ENCODE data around the gene CDK16. TPM values are rescaled to one million over a fixed set of nuclear protein-coding genes. Genes with fewer than 3 reads are reported as not detected.

CDK16 gene
- total and polyA plus RNA-seq, 10 donors = 18.4 to 75.3 (median 55.7) TPM

- DNase-seq = no peak
- Histone ChIP-seq H3K4me1 (no peaks in the 10 kb centered on the region), H3K27ac (no peak overlapping the region), H3K27me3 (replicated peaks in 1 of 7) (peaks cover 0 to 9% (median 0%) of the 10 kb centered on the region in 7 donors), H3K4me3 (no peak overlapping the region), H3K9me3 (no peaks in the 10 kb centered on the region), H3K36me3 (no peaks in the 10 kb centered on the region)
- TF ChIP-seq POLR2AphosphoS5 (IDR thresholded peaks at IDR 0.05) (no peak), POLR2A (IDR thresholded peaks at IDR 0.05) (no peak)
- TF ChIP-seq, protein P1, sequence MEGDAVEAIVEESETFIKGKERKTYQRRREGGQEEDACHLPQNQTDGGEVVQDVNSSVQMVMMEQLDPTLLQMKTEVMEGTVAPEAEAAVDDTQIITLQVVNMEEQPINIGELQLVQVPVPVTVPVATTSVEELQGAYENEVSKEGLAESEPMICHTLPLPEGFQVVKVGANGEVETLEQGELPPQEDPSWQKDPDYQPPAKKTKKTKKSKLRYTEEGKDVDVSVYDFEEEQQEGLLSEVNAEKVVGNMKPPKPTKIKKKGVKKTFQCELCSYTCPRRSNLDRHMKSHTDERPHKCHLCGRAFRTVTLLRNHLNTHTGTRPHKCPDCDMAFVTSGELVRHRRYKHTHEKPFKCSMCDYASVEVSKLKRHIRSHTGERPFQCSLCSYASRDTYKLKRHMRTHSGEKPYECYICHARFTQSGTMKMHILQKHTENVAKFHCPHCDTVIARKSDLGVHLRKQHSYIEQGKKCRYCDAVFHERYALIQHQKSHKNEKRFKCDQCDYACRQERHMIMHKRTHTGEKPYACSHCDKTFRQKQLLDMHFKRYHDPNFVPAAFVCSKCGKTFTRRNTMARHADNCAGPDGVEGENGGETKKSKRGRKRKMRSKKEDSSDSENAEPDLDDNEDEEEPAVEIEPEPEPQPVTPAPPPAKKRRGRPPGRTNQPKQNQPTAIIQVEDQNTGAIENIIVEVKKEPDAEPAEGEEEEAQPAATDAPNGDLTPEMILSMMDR (IDR thresholded peaks at IDR 0.05 in 8 of 11, conservative IDR thresholded peaks at IDR 0.05 in 3 of 11) = no peak
- intact Hi-C loops (cut with DNase I; ENCODE audit: low total_unique reads) = no loop called here
- WGBS, 5 donors = 73 to 88% (median 73%) methylated on average over 2 of the region's 2 CpGs
Observed at GRCh38 chrX:47278691-47279090, 60.2 kb downstream of the CDK16 start.

Other genes with a start within 250 kb of the CDK16 start
- 1 to 10 TPM; 2.2 to 6.6 (median 5.8) TPM for gene RGN, start 140.2 kb upstream of the CDK16 start, total RNA-seq
- 1 to 10 TPM; 1.3 to 5.8 (median 2.8) TPM for gene RGN, start 140.2 kb upstream of the CDK16 start, polyA plus RNA-seq
- 10 to 100 TPM; 42.7 to 68.1 (median 51.8) TPM for gene NDUFB11, start 74.0 kb upstream of the CDK16 start, total RNA-seq
- 10 to 100 TPM; 52.6 to 88.7 (median 77.5) TPM for gene NDUFB11, start 74.0 kb upstream of the CDK16 start, polyA plus RNA-seq
- 10 to 100 TPM; 24.5 to 38.4 (median 30.9) TPM for gene RBM10, start 73.5 kb upstream of the CDK16 start, total RNA-seq
- 10 to 100 TPM; 21.6 to 34.7 (median 27.7) TPM for gene RBM10, start 73.5 kb upstream of the CDK16 start, polyA plus RNA-seq
- gene UBA1, start 24.9 kb upstream of the CDK16 start, total RNA-seq = 100 to 1,000 TPM; 172 to 207 (median 194) TPM
- 10 to 100 TPM; 57.7 to 92.8 (median 88.9) TPM for gene UBA1, start 24.9 kb upstream of the CDK16 start, polyA plus RNA-seq
- gene USP11, start 14.3 kb downstream of the CDK16 start, total RNA-seq = 10 to 100 TPM; 46.2 to 91.5 (median 70.9) TPM
- 10 to 100 TPM; 19.9 to 35.2 (median 31.5) TPM for gene USP11, start 14.3 kb downstream of the CDK16 start, polyA plus RNA-seq
- gene ZNF157, start 151.9 kb downstream of the CDK16 start, total RNA-seq = 1 to 10 TPM in 1 of 7 donors, under 1 TPM in 6; 0.40 to 1.6 (median 0.49) TPM
- under 1 TPM; 0.16 to 0.33 (median 0.20) TPM for gene ZNF157, start 151.9 kb downstream of the CDK16 start, polyA plus RNA-seq